GM18873 (cell line): Measurements from ENCODE around the gene CPN1.
"Not testable (repeated sequence)": the region's sequence is repeated elsewhere in the genome, so short reads cannot be mapped to it uniquely, and the experiment has no call there.

Experiments used
- ATAC-seq: cut with Tn5 transposase; IDR thresholded peaks from one replicate; pipeline ENCODE4 v1.9.1; 2021; ENCODE audit warnings: mild to moderate bottlenecking, moderate library complexity, moderate number of reproducible peaks; ENCODE audit not compliant: unreplicated experiment, low FRiP score

The CPN1 gene

GRCh38 chr10:100027416-100027815 lies 54.3 kb downstream of the CPN1 start:
- ATAC-seq: no peak

GRCh38 chr10:100025576-100025975 lies 56.1 kb downstream of the CPN1 start:
- no peak for ATAC-seq

- ATAC-seq: no peak
Measured at GRCh38 chr10:100024748-100025147, 56.9 kb downstream of the CPN1 start.

- no peak for ATAC-seq
Measured at GRCh38 chr10:100022403-100022802, 59.3 kb downstream of the CPN1 start.

GRCh38 chr10:100021322-100021721 lies 60.3 kb downstream of the CPN1 start:
- no peak for ATAC-seq

GRCh38 chr10:100020886-100021253 lies 60.8 kb downstream of the CPN1 start:
- no peak for ATAC-seq

GRCh38 chr10:100020142-100020885 lies 61.4 kb downstream of the CPN1 start:
- no peak for ATAC-seq

GRCh38 chr10:100019787-100020141 lies 61.9 kb downstream of the CPN1 start:
- ATAC-seq: no peak

- peak; percentile 54 for ATAC-seq
Measured at GRCh38 chr10:100014071-100014762, 67.5 kb downstream of the CPN1 start.

GRCh38 chr10:100013621-100014020 lies 68.0 kb downstream of the CPN1 start:
- no peak for ATAC-seq

GRCh38 chr10:100011906-100012305 lies 69.8 kb downstream of the CPN1 start:
- not testable (repeated sequence) for ATAC-seq

- peak; percentile 46 for ATAC-seq
Measured at GRCh38 chr10:100009793-100010676, 71.6 kb downstream of the CPN1 start, which contains the start of gene DNMBP. DNMBP (minus strand) TSS chr10:100009947; CDS start chr10:99972124, 37,823 bp downstream.

- ATAC-seq: peak; percentile 35
Measured at GRCh38 chr10:100009283-100009792, 72.3 kb downstream of the CPN1 start.

GRCh38 chr10:100008708-100009282 lies 72.9 kb downstream of the CPN1 start:
- no peak for ATAC-seq

GRCh38 chr10:100008142-100008522 lies 73.5 kb downstream of the CPN1 start:
- no peak for ATAC-seq

- ATAC-seq: no peak
Measured at GRCh38 chr10:100007231-100008141, 74.2 kb downstream of the CPN1 start.

GRCh38 chr10:100006243-100006886 lies 75.3 kb downstream of the CPN1 start:
- ATAC-seq: no peak

GRCh38 chr10:100004805-100005510 lies 76.7 kb downstream of the CPN1 start:
- no peak for ATAC-seq
